Esophagus squamous epithelium (tissue), 4 donors: ENCODE results near the gene CAMKMT.

Experiments used
- POLR2A ChIP-seq, 4 donors: fragments of 450-650 bp; IDR thresholded peaks; one replicate each; pipeline ENCODE4 v1.6.1; 2017; ENCODE audit warnings: antibody characterized with exemption in 4 of 4, mild to moderate bottlenecking in 4 of 4, moderate library complexity in 3 of 4
- TF ChIP-seq, protein P1 (sequence below), 6 experiments: fragments of 450-650 bp in 4 of 6; fragments of 200-600 bp in 2 of 6; sonication (generic) in 2 of 6; IDR thresholded peaks; one replicate each; pipeline ENCODE4 v1.5.1; 2016 to 2019; ENCODE audit warnings: antibody characterized with exemption in 6 of 6, mild to moderate bottlenecking in 4 of 6, moderate library complexity in 4 of 6

DNA sequence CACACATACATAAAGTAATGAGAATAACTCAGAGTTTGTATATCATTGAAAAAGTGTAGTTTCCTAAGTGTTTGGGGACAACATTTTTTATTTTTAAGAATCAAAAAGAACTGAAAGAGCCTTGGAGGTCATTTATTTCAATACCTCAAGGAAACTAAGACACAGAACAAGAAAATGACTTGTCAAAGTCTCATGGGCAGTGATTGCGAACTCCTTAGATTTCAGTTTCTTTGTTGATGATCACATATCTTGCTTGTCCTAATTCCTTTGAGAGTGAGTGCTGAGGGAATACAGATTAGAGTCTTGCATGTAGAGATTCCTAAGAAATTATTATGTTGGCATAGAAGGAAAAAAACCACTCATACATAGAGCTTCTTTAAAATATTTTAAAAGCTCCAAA is 243.8 kb downstream of the CAMKMT start:
- TF ChIP-seq, protein P1, sequence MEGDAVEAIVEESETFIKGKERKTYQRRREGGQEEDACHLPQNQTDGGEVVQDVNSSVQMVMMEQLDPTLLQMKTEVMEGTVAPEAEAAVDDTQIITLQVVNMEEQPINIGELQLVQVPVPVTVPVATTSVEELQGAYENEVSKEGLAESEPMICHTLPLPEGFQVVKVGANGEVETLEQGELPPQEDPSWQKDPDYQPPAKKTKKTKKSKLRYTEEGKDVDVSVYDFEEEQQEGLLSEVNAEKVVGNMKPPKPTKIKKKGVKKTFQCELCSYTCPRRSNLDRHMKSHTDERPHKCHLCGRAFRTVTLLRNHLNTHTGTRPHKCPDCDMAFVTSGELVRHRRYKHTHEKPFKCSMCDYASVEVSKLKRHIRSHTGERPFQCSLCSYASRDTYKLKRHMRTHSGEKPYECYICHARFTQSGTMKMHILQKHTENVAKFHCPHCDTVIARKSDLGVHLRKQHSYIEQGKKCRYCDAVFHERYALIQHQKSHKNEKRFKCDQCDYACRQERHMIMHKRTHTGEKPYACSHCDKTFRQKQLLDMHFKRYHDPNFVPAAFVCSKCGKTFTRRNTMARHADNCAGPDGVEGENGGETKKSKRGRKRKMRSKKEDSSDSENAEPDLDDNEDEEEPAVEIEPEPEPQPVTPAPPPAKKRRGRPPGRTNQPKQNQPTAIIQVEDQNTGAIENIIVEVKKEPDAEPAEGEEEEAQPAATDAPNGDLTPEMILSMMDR (IDR thresholded peaks at IDR 0.05) = no peak
- TF ChIP-seq POLR2A (IDR thresholded peaks at IDR 0.05) = no peak
